ENCODE data around the gene CPN2.

CPN2 gene

GRCh38 chr3:194323785-194324735 lies 27.1 kb downstream of the CPN2 start:
- H3K4me2 ChIP-seq (ENCODE audit: low read depth, low read length, poor library complexity, severe bottlenecking): no peak overlapping the region
- no peak overlapping the region for H3K27ac ChIP-seq (ENCODE audit: low read depth, low read length)
- no peaks in the 10 kb centered on the region for H3K79me2 ChIP-seq (ENCODE audit: insufficient read depth, low read length)
- H3K9ac ChIP-seq (ENCODE audit: low read length): no peak overlapping the region
- no peak for TF ChIP-seq CTCF (IDR thresholded peaks at IDR 0.05; ENCODE audit: insufficient read depth, low read length, poor library complexity, severe bottlenecking)
- TF ChIP-seq EZH2phosphoT487 (conservative IDR thresholded peaks at IDR 0.05; ENCODE audit: low read length): no peak
- H4K20me1 ChIP-seq (ENCODE audit: low read depth, low read length): no peaks in the 10 kb centered on the region
- no peak overlapping the region for H2AFZ ChIP-seq (ENCODE audit: low read depth, low read length, severe bottlenecking)
- no peaks in the 10 kb centered on the region for H3K27me3 ChIP-seq (ENCODE audit: low read length)
- peaks cover 13% of the 10 kb centered on the region for H3F3A ChIP-seq (ENCODE audit: insufficient read depth)
- H3K9me3 ChIP-seq (ENCODE audit: insufficient read depth, low read length): peaks cover 20% of the 10 kb centered on the region
- no peaks in the 10 kb centered on the region for H3K36me3 ChIP-seq (ENCODE audit: low read length)
- H3K4me3 ChIP-seq (ENCODE audit: insufficient read depth, low read length, poor library complexity, severe bottlenecking): no peak overlapping the region
- no peaks in the 10 kb centered on the region for H3K9me2 ChIP-seq (replicated peaks; ENCODE audit: insufficient read depth, low read length)

GRCh38 chr3:194322678-194323211 lies 28.4 kb downstream of the CPN2 start:
- Histone ChIP-seq H3K4me3 (ENCODE audit: insufficient read depth, low read length, poor library complexity, severe bottlenecking) (no peak overlapping the region), H3K9me2 (replicated peaks; ENCODE audit: insufficient read depth, low read length) (no peaks in the 10 kb centered on the region), H3F3A (ENCODE audit: insufficient read depth) (peaks cover 13% of the 10 kb centered on the region), H4K20me1 (ENCODE audit: low read depth, low read length) (no peaks in the 10 kb centered on the region), H2AFZ (ENCODE audit: low read depth, low read length, severe bottlenecking) (no peak overlapping the region), H3K27ac (ENCODE audit: low read depth, low read length) (no peak overlapping the region), H3K36me3 (ENCODE audit: low read length) (no peaks in the 10 kb centered on the region), H3K27me3 (ENCODE audit: low read length) (no peaks in the 10 kb centered on the region), H3K79me2 (ENCODE audit: insufficient read depth, low read length) (no peaks in the 10 kb centered on the region), H3K4me2 (ENCODE audit: low read depth, low read length, poor library complexity, severe bottlenecking) (no peak overlapping the region), H3K9ac (ENCODE audit: low read length) (no peak overlapping the region), H3K9me3 (ENCODE audit: insufficient read depth, low read length) (peaks cover 20% of the 10 kb centered on the region)
- no peak for TF ChIP-seq CTCF (IDR thresholded peaks at IDR 0.05; ENCODE audit: insufficient read depth, low read length, poor library complexity, severe bottlenecking)
- no peak for TF ChIP-seq EZH2phosphoT487 (conservative IDR thresholded peaks at IDR 0.05; ENCODE audit: low read length)

GRCh38 chr3:194321693-194322640 lies 29.2 kb downstream of the CPN2 start:
- TF ChIP-seq CTCF (IDR thresholded peaks at IDR 0.05; ENCODE audit: insufficient read depth, low read length, poor library complexity, severe bottlenecking) (no peak), EZH2phosphoT487 (conservative IDR thresholded peaks at IDR 0.05; ENCODE audit: low read length) (no peak)
- H3K4me3 ChIP-seq (ENCODE audit: insufficient read depth, low read length, poor library complexity, severe bottlenecking): no peak overlapping the region
- H3K9me2 ChIP-seq (replicated peaks; ENCODE audit: insufficient read depth, low read length): no peaks in the 10 kb centered on the region
- peaks cover 13% of the 10 kb centered on the region for H3K9me3 ChIP-seq (ENCODE audit: insufficient read depth, low read length)
- no peaks in the 10 kb centered on the region for H3K36me3 ChIP-seq (ENCODE audit: low read length)
- peaks cover 8% of the 10 kb centered on the region for H3F3A ChIP-seq (ENCODE audit: insufficient read depth)
- H3K27me3 ChIP-seq (ENCODE audit: low read length): no peaks in the 10 kb centered on the region
- no peaks in the 10 kb centered on the region for H4K20me1 ChIP-seq (ENCODE audit: low read depth, low read length)
- H3K9ac ChIP-seq (ENCODE audit: low read length): no peak overlapping the region
- H3K27ac ChIP-seq (ENCODE audit: low read depth, low read length): no peak overlapping the region
- no peak overlapping the region for H3K4me2 ChIP-seq (ENCODE audit: low read depth, low read length, poor library complexity, severe bottlenecking)
- no peaks in the 10 kb centered on the region for H3K79me2 ChIP-seq (ENCODE audit: insufficient read depth, low read length)
- no peak overlapping the region for H2AFZ ChIP-seq (ENCODE audit: low read depth, low read length, severe bottlenecking)
